Measurements from ENCODE around the gene FMO1.

Gene FMO1

DNA sequence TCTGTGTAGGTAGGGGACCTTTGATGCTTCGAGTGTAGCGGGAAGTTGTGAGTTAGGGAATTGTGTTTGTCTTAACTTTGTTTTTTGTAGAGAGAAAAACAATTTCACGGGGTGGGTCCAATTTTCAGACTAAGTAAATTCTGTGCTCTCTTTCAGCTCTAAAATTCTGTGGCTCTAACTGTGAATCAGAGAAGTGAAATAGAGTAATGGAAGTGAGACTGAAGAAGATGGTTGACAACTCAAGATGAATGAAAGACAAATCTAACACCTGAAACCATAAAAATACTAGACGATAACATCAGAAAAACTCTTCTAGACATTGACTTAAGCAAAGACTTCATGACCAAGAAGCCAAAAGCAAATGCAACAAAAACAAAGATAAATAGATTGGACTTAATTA, 4.4 kb upstream of the FMO1 start:
- TF ChIP-seq, protein P1, sequence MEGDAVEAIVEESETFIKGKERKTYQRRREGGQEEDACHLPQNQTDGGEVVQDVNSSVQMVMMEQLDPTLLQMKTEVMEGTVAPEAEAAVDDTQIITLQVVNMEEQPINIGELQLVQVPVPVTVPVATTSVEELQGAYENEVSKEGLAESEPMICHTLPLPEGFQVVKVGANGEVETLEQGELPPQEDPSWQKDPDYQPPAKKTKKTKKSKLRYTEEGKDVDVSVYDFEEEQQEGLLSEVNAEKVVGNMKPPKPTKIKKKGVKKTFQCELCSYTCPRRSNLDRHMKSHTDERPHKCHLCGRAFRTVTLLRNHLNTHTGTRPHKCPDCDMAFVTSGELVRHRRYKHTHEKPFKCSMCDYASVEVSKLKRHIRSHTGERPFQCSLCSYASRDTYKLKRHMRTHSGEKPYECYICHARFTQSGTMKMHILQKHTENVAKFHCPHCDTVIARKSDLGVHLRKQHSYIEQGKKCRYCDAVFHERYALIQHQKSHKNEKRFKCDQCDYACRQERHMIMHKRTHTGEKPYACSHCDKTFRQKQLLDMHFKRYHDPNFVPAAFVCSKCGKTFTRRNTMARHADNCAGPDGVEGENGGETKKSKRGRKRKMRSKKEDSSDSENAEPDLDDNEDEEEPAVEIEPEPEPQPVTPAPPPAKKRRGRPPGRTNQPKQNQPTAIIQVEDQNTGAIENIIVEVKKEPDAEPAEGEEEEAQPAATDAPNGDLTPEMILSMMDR (conservative IDR thresholded peaks at IDR 0.05; ENCODE audit: low read length): no peak
- H3K4me3 ChIP-seq (ENCODE audit: low read length): no peak overlapping the region
- no peak for DNase-seq (ENCODE audit: low read depth)

DNA sequence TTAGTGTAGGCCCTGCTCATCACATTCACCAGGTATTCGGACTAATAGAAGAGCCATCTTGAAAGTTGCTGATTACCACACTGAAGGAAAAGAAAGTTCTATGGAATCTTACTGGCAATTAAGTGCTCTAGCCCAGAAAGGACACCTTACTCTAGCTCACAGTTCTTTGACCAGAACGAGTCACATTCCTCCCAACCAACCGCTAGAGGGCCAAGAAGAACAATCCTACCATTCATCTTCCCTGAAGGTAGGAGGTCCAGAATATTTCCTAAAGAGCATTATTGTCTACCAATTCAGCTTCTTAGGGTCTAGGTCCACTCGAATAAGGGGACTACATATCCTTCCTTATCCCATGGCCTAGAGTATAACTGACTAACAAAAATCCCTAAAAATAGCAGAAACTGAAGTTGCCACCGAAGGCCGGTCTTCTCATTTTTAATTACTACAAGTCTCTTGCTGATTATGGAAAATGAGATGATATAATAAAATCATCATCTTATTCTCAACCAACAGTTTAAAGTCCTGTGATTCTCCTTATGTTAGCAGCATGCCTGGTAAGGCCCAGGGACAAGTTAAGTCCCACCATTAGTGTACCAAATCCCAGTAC, 2.7 kb upstream of the FMO1 start:
- TF ChIP-seq, protein P1 (conservative IDR thresholded peaks at IDR 0.05; ENCODE audit: low read length): peak; percentile 90
- DNase-seq (ENCODE audit: low read depth): peak; percentile 47
- no peak overlapping the region for H3K4me3 ChIP-seq (ENCODE audit: low read length)

DNA sequence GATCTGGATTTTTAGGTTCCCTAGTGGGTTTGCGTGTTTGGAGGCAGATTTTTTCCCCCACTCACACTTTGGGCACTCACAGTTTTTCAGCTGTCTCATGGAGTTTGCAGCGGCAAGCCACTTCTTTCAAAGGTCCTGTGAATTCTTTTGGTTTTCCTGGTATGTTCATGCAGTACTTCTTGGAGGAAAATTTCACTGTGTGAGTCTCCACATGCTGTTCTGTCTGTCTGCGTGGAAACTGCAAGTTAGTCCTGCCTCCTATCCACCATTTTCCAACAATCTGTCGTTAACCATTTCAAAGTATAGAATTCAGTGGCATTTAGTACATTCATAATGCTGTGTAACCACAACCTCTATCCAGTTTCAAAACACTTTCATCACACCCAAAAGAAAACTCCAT, 793 bp upstream of the FMO1 start:
- TF ChIP-seq, protein P1 (conservative IDR thresholded peaks at IDR 0.05; ENCODE audit: low read length): no peak
- DNase-seq (ENCODE audit: low read depth): peak; percentile 28
- H3K4me3 ChIP-seq (ENCODE audit: low read length): no peak overlapping the region

DNA sequence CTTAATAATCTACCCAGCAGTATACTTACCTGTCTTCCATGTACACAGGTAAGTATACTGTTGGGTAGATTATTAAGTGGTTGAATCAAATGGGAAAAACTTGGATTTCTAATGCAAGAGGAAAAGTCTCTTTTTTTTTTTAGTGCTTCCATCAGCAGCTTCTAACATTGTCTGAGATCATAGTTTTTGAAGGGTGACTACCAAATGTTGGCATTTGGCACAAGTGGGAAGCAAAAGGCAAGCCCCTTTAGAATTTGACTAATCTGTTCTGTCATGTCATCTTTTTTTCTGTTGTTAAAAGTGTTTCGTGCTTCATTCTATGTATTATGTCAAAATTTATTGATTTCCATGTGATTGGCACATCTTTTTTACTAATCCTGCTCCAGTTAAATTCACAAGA, 547 bp downstream of the FMO1 start:
- no peak for DNase-seq (ENCODE audit: low read depth)
- no peak overlapping the region for H3K4me3 ChIP-seq (ENCODE audit: low read length)
- TF ChIP-seq, protein P1 (conservative IDR thresholded peaks at IDR 0.05; ENCODE audit: low read length): no peak

DNA sequence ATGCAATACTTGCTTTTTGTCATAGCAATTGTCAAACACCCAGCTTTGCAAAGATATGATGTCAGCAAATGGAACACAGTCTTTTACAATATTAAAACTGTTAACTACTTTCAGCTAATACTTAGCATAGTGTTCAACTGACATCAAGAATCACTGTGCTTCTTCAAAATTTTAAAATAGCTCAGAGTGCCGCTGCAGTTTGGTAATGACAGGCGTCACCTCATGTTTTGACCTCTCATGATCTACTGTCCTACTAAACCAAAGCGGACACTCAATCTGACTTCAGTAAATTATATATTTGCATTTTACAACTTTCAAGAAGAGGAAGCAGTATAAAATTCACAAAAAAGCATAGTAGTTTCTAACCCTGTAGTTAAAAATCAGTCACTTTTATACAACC, 2.0 kb downstream of the FMO1 start:
- no peak for DNase-seq (ENCODE audit: low read depth)
- no peak overlapping the region for H3K4me3 ChIP-seq (ENCODE audit: low read length)
- TF ChIP-seq, protein P1 (conservative IDR thresholded peaks at IDR 0.05; ENCODE audit: low read length): no peak

DNA sequence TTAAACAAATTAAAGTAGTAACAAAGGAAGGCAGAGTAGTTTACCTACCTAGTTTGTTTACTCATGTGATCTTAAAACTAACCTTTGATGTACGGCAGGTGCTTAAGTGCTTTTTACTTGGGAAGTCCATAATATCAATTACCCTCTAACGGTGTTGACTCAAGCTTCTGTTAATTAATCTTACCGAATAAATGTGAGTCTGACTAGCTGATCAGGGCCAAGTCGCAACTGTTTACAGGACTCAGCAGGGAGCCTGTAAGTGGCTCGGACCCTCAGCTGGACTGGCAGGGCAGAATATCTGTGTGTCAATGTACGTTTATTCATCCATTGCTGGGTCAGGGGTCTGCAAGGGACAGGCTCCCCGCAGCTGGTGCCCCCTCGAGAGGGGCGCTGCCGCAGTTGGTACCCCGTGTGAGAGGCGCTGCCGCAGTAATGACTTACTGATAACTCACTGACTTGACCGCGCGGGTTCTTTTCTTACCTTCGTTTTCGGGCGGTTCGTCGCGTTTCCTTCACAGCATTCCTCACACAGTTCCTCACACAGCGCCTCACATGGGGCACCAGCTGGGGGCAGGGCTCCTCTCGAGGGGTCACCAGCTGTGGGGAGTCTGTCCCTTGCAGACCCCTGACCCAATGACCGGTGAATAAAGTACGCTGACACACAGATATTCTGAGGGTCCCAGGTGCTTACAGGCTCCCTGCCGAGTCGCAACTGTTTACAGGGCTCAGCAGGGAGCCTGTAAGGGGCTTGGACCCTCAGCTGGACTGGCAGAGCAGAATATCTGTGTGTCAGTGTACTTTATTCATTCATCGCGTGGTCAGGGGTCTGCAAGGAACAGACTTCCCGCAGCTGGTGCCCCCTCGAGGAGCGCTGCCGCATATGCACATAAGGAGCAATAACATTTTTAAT, 3.0 kb downstream of the FMO1 start:
- peak overlapping the region; percentile 62 for H3K4me3 ChIP-seq (ENCODE audit: low read length)
- TF ChIP-seq, protein P1 (conservative IDR thresholded peaks at IDR 0.05; ENCODE audit: low read length): peak; percentile 55
- DNase-seq (ENCODE audit: low read depth): peak; percentile 23

DNA sequence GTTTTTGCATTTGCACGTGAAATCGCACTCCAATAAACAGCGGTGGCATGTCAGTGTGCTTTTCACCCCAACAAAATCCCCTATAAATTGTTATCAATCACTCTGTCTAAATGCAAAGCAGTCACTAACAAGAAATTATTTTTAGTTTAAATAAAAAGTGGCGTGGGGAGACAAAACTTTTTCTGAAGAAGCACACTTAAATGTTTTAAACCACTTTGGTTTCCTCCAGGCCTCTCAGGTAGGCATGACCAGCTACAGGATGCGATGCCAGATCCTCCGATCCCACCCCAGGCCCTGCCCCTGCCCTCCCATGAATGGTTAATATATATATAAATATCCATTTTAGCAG, 3.6 kb downstream of the FMO1 start:
- peak overlapping the region; percentile 62; the same call in 1 of the 2 replicates for H3K4me3 ChIP-seq (ENCODE audit: low read length)
- TF ChIP-seq, protein P1 (conservative IDR thresholded peaks at IDR 0.05; ENCODE audit: low read length): no peak
- no peak for DNase-seq (ENCODE audit: low read depth)
